Measurements from ENCODE around the gene IL10RB.
"Not testable (repeated sequence)": the region's sequence is repeated elsewhere in the genome, so short reads cannot be mapped to it uniquely, and the experiment has no call there.

IL10RB gene

GRCh38 chr21:33266050-33266788 is at the start of gene IL10RB:
Gene IL10RB, plus strand, starts transcription at chr21:33266367. Its CDS starts 99 bp downstream, at chr21:33266466.
- peak; percentile 70 for DNase-seq

DNA sequence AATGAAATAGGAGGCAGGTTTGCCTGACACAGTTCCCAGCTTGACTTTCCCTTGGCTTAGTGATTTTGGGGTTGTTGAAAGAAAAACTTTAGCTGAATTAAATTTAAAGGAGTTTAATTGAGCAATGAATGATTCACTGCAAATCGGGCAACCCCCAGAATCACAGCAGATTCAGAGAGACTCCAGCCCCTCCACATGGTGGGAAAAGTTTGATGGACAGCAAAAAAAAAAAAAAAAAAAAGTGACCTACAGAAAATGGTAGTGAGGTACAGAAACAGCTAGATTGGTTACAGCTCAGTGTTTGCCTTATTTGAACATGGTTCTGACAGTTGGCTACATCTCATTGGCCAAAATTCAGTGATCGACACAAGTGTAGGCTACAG is 49.0 kb upstream of the IL10RB start:
- DNase-seq: no peak

DNA sequence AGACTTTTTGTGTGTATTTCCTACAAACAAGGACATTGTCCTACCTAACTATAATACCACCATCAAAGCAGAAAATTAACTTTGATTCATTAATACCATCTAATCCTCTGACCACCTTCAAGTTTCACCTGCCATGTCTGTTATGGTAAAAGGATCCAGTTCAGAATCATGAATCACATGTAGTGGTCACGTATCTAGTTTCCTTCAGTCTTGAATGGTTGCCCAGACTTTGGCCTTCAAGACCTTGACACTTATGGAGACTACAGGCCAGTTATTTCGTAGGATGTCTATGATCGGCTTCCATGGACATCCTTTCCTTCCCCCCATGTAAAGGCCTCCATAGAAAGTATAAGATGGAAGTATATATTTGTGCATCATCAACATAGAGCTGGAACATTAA is 46.9 kb upstream of the IL10RB start:
- no peak for DNase-seq

DNA sequence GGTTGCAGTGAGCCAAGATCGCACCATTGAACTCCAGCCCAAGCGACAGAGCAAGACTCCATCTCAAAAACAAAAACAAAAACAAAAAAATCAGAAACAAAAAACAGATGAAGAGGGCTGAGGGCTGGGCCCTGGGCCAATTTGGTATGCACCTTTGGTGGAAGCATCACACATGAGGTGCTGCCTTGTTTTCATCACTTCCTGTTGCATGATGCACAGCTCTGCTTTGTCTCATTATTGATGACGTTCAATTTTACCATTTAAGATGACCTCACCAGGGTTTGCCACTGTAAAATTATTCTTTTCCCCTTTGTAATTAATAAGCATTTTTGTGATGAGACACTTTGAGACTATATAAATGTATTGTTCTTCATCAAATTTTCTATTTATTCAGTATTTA is 46.2 kb upstream of the IL10RB start:
- DNase-seq: no peak

DNA sequence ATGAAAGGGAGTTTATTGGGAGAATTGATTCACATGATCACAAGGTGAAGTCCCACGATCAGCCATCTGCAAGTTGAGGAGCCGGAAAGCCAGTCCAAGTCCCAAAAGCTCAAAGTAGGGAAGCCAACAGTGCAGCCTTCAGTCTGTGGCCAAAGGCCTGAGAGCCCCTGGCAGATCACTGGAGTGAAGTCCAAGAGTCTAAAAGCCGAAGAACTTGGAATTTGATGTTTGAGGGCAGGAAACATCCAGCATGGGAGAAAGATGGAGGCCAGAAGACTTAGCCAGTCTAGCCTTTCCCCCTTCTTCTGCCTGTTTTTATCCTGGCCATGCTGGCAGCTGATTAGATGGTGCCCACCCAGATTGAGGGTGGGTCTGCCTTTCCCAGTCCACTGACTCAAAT is 40.8 kb upstream of the IL10RB start:
- DNase-seq: not testable (repeated sequence)

GRCh38 chr21:33228455-33228854 is 37.7 kb upstream of the IL10RB start:
- DNase-seq: no peak

- no peak for DNase-seq
Observed at GRCh38 chr21:33229099-33229783, 36.9 kb upstream of the IL10RB start.

DNA sequence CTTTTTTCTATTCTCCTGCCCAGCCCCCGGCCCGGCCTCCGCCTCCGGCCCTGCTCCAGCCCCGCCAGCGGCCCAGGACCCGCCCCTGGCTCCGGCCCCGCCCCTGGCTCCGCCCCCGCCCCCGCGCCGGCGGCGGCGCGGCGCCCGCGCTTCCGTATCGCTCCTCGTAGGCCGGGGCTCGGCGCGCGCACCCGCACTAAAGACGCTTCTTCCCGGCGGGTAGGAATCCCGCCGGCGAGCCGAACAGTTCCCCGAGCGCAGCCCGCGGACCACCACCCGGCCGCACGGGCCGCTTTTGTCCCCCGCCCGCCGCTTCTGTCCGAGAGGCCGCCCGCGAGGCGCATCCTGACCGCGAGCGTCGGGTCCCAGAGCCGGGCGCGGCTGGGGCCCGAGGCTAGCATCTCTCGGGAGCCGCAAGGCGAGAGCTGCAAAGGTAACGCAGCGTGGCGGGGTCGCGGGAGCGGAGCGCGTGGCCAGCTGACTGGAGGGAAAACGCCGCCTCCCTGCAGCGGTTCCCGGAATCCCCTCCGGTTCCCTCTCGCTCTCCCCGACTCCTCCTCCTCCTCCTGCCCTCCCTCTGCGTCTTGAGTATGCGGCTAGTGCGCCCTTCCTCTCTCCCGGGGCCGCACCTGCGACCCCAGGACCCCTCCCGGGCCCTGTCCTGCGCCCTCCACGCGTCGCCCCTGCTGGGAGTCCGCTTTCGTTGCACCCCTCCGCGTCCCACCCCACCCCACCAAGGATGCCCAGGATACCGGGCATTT is 36.2 kb upstream of the IL10RB start, which contains the start of gene IFNAR2:
TSS of gene IFNAR2 (plus strand) at position 155 of the 761 bp plus-strand sequence. CDS start 11,985 bp downstream, outside the sequence.
- DNase-seq: peak; percentile 59

GRCh38 chr21:33230545-33231324 is 35.4 kb upstream of the IL10RB start:
- peak; percentile 27 for DNase-seq

- no peak for DNase-seq
Observed at GRCh38 chr21:33231526-33231925, 34.6 kb upstream of the IL10RB start.

DNA sequence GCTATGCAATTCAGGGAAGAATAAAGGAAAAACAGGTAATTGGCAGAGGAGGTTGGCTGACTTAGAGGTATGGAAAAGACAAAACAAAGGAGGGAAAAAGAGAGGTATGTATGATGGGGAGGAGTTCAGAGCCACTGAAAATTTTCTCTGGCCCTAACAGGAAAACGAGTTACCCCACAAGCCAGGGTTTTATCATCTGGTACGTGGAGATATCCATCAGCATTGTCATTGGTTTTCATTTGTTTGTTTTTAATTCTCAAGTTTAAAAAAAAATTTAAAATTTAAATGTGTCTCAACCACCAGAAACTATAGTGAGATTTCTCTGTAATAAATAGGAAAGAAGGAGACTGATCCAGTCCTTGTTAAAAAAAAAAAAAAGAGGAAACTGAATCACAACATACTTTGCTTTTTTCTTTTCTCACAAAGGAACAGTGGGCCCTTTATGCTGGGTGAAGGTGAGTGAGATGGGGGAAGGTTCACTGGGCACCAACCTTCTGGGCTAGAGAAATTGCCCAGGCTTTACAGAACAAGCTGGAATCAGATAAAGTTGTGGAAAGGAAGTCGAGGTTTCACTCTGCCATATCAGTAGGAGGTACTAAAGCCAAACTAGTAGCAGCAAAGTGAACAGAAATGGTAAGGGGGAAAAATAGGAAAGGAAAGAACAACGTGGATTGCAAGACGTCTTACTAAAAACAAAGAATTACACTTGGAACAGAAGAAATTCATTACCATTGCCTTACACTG is 33.7 kb upstream of the IL10RB start:
- DNase-seq: no peak

DNA sequence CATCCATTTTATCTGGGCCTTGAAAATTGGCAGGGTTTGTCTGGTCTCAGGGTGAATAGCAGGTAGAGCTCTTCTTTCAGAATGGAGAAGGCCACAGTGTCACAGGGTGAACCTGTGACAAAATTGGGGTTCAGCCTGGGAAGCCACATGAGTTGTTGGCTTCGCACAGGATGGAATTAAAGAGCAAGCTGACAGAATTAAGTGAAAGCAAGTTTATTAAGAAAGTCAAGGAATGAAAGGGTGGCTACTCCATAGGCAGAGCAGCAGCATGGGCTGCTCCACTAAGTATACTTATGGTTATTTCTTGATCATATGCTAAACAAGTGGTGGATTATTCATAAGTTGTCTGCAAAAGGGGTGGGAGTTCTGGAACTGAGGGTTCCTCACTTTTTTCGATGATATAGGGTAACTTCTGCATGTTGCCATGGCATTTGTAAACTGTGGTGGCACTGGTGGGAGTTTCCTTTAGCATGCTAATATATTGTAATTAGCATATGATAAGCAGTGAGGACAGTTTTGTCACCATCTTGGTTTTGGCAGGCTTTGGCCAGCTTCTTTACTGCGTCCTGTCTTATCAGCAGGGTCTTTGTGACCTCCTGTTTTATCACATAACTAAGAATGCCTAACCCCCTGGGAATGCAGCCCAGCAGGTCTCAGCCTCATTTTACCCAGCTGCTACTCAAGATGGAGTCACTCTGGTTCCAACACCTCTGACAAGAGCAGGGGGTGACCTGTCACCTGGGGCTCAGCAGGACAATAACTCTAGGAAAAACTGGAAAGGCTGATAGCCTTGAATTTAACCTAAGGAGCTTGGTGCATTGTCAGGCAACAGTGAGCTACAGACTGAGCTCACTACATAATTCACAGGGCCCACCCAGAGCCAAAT is 31.3 kb upstream of the IL10RB start:
- DNase-seq: no peak

DNA sequence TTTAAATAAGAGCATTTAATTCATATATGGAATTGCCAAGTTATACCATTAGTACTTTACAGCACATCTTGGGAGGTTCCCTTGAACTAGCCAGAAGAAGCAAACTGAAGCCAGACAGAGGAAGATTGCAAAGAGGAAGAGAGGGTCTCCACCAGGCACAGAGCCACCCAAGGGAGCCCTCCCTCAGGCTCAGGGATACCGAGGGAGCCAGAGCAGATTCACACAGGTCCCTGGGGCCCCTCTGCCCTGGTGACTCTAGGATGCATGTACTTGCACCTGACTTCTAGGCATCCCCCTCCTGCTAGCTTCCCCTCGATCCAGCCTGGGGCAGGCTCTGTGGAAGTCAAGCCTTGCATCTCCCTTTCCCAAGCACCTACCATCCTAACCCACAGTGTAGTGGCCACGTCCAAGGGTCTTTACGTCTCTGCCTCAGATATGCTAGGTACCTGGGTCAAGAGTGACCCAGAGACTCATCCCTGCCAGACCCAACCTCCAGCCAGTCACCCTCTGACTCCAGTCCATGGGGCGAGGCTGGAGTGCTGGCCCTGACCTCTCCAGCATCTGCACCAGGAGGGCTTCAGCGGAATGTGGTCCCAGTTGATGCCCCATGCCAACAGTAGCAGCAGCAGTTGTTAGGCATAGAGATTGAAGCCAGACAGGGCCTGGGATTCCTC is 30.0 kb upstream of the IL10RB start:
- DNase-seq: no peak

GRCh38 chr21:33236766-33237165 is 29.4 kb upstream of the IL10RB start:
- no peak for DNase-seq

GRCh38 chr21:33237486-33237885 is 28.7 kb upstream of the IL10RB start:
- no peak for DNase-seq

GRCh38 chr21:33238146-33238545 is 28.0 kb upstream of the IL10RB start:
- no peak for DNase-seq

GRCh38 chr21:33238565-33239255 is 27.5 kb upstream of the IL10RB start:
- DNase-seq: no peak

GRCh38 chr21:33239559-33240127 is 26.5 kb upstream of the IL10RB start:
- DNase-seq: not testable (repeated sequence)

DNA sequence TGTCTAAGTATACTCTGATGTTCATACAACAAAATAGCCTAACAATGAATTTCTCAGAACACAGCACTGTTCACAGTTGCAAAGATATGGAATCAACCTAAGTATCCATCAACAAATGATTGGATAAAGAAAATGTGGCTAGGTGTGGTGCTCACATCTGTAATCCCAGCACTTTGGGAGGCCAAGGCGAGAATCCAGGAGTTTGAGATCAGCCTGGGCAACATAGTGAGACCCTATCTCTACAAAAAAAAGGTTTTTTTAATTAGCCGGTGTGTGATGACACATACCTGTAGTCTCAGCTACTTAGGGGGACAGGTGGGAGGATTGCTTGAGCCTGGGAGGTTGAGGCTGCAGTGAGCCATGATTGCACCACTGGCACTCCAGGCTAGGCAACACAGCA is 25.8 kb upstream of the IL10RB start:
- DNase-seq: no peak
